Neural progenitor cell (in vitro differentiated cells): ENCODE results near the gene TRIO. TPM values are rescaled to one million over a fixed set of nuclear protein-coding genes. Genes with fewer than 3 reads are reported as not detected.

ENCODE experiments used
- DNase-seq: peaks from one replicate; pipeline ENCODE4 v3.0.0-alpha.2; 2016; ENCODE audit warnings: low spot score
- H2AFZ ChIP-seq: fragments of 200-600 bp; sonication (generic); replicated peaks from 2 replicates; pipeline ENCODE4 v1.6.1; 2016; ENCODE audit warnings: antibody characterized with exemption
- H3F3A ChIP-seq: fragments of 200-600 bp; sonication (generic); 2 replicates; pipeline ENCODE4 v1.6.1; 2016; ENCODE audit warnings: antibody characterized with exemption, low read depth
- H3K27ac ChIP-seq: fragments of 200-600 bp; sonication (generic); 2 replicates; pipeline ENCODE4 v1.5.1; 2016; ENCODE audit warnings: mild to moderate bottlenecking
- H3K27me3 ChIP-seq: fragments of 200-600 bp; sonication (generic); 2 replicates; pipeline ENCODE4 v1.6.1; 2016; ENCODE audit warnings: mild to moderate bottlenecking, moderate library complexity
- H3K36me3 ChIP-seq: fragments of 200-600 bp; sonication (generic); 2 replicates; pipeline ENCODE4 v1.5.1; 2016
- H3K4me1 ChIP-seq: fragments of 200-600 bp; sonication (generic); 2 replicates; pipeline ENCODE4 v1.6.1; 2016; ENCODE audit warnings: mixed run types
- H3K4me2 ChIP-seq: fragments of 200-600 bp; sonication (generic); 2 replicates; pipeline ENCODE4 v1.6.1; 2016
- H3K4me3 ChIP-seq: fragments of 200-600 bp; sonication (generic); 2 replicates; pipeline ENCODE4 v1.5.1; 2016
- H3K79me2 ChIP-seq: fragments of 200-600 bp; sonication (generic); 2 replicates; pipeline ENCODE4 v1.6.1; 2016; ENCODE audit warnings: low read depth
- H3K9ac ChIP-seq: fragments of 200-600 bp; sonication (generic); 2 replicates; pipeline ENCODE4 v1.6.1; 2016
- H3K9me3 ChIP-seq: fragments of 200-600 bp; sonication (generic); 2 replicates; pipeline ENCODE4 v1.5.1; 2016; ENCODE audit warnings: low read depth
- H4K20me1 ChIP-seq: fragments of 200-600 bp; sonication (generic); 2 replicates; pipeline ENCODE4 v1.6.1; 2016; ENCODE audit warnings: low read depth
- H3K27ac Mint-ChIP-seq: 3 replicates; pipeline ENCODE4 v1.8.0; 2021; ENCODE audit warnings: mixed read lengths
- H3K27me3 Mint-ChIP-seq: 2 replicates; pipeline ENCODE4 v1.8.0; 2022; ENCODE audit warnings: low read depth, mild to moderate bottlenecking, inconsistent platforms, moderate library complexity, mixed read lengths; ENCODE audit not compliant: insufficient read depth
- H3K36me3 Mint-ChIP-seq: 3 replicates; pipeline ENCODE4 v1.8.0; 2021; ENCODE audit warnings: mixed read lengths
- H3K4me1 Mint-ChIP-seq: 3 replicates; pipeline ENCODE4 v1.8.0; 2021; ENCODE audit warnings: mixed read lengths
- H3K4me3 Mint-ChIP-seq: 3 replicates; pipeline ENCODE4 v1.8.0; 2021; ENCODE audit warnings: mild to moderate bottlenecking, moderate library complexity, mixed read lengths
- H3K9me3 Mint-ChIP-seq: 3 replicates; pipeline ENCODE4 v1.8.0; 2020; ENCODE audit warnings: mixed read lengths
- EZH2 ChIP-seq: fragments of 200-600 bp; sonication (generic); IDR thresholded peaks from 2 replicates; pipeline ENCODE4 v1.6.1; 2017; ENCODE audit warnings: antibody characterized with exemption, mild to moderate bottlenecking, moderate library complexity
- EZH2phosphoT487 ChIP-seq: fragments of 200-600 bp; sonication (generic); IDR thresholded peaks from 2 replicates; pipeline ENCODE4 v1.6.1; 2017; ENCODE audit warnings: antibody characterized with exemption
- total RNA-seq: library from RNA; depleted of rRNA; stranded (reverse); fragments of >200 nt; gene quantifications from 2 replicates; pipeline ENCODE4 v1.2.3, GENCODE V29; 2015; ENCODE audit warnings: low replicate concordance
- TF ChIP-seq, protein P1 (sequence below): fragments of 200-600 bp; sonication (generic); IDR thresholded peaks from 2 replicates; pipeline ENCODE4 v1.5.1; 2017; ENCODE audit warnings: antibody characterized with exemption, mild to moderate bottlenecking

Gene TRIO
- total RNA-seq, 1 donor from 2014 or later: 84.7 TPM

DNA sequence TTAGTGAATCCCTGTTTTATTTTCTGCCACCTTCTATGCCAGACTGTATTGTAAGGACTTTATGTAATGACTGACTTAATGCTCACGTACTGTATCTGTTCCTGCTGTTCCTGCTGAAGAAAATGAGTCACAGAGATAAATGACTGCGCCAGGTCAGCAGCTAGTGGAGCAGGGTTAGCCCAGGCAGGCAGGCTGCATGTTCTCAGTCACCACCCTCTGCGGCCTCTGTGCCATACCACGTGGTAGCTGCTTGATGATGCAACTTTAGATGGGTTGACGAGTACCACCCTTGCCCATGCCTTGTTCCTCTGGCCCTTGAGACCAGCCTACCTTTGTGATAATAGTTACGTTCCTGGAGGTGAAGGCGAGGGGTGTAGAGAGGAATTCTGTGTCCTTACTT is 161.9 kb downstream of the TRIO start:
- no peak overlapping the region for H3K4me2 ChIP-seq
- H3K9me3 ChIP-seq: no peaks in the 10 kb centered on the region
- no peak overlapping the region for H3K4me3 ChIP-seq
- H3K27ac ChIP-seq: no peak overlapping the region
- Mint-ChIP-seq H3K9me3 (no peaks in the 10 kb centered on the region), H3K4me3 (no peak overlapping the region), H3K36me3 (peaks cover 41% of the 10 kb centered on the region), H3K4me1 (peaks cover 4% of the 10 kb centered on the region), H3K27me3 (peaks cover 4% of the 10 kb centered on the region), H3K27ac (no peak overlapping the region)
- no peak for DNase-seq
- peaks cover 7% of the 10 kb centered on the region for H3K4me1 ChIP-seq
- no peak overlapping the region for H2AFZ ChIP-seq
- TF ChIP-seq EZH2 (no peak), EZH2phosphoT487 (no peak)
- TF ChIP-seq, protein P1, sequence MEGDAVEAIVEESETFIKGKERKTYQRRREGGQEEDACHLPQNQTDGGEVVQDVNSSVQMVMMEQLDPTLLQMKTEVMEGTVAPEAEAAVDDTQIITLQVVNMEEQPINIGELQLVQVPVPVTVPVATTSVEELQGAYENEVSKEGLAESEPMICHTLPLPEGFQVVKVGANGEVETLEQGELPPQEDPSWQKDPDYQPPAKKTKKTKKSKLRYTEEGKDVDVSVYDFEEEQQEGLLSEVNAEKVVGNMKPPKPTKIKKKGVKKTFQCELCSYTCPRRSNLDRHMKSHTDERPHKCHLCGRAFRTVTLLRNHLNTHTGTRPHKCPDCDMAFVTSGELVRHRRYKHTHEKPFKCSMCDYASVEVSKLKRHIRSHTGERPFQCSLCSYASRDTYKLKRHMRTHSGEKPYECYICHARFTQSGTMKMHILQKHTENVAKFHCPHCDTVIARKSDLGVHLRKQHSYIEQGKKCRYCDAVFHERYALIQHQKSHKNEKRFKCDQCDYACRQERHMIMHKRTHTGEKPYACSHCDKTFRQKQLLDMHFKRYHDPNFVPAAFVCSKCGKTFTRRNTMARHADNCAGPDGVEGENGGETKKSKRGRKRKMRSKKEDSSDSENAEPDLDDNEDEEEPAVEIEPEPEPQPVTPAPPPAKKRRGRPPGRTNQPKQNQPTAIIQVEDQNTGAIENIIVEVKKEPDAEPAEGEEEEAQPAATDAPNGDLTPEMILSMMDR: no peak
- peaks cover 7% of the 10 kb centered on the region for H3K36me3 ChIP-seq
- H3K9ac ChIP-seq: no peak overlapping the region
- no peaks in the 10 kb centered on the region for H3F3A ChIP-seq
- H4K20me1 ChIP-seq: peaks cover 15% of the 10 kb centered on the region
- no peaks in the 10 kb centered on the region for H3K79me2 ChIP-seq
- H3K27me3 ChIP-seq: no peaks in the 10 kb centered on the region

DNA sequence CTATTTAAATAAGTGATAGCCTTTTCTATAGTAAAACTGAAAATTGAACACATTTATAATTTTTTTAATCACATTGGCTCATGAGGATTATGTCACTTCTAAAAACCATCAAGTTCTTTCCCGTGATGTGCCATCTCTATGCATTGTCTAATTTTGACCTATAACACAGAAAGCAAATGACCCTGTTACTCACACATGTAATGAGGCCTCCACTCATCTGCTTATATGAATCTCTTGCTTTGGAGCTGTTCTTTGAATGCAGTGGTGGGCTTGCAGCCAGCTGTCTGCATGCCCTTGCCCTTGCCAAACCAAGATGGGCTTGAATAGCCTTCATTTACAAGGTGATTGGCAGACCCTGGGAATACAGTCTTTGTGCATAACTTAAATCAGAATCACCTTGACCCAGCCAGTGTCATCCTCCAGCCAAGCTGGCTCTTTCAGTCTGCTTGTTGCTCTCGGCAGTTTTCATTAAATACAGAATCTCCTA is 163.2 kb downstream of the TRIO start:
- Histone ChIP-seq H3K36me3 (peaks cover 7% of the 10 kb centered on the region), H3F3A (no peaks in the 10 kb centered on the region), H3K9me3 (no peaks in the 10 kb centered on the region), H3K4me2 (no peak overlapping the region), H3K4me1 (no peaks in the 10 kb centered on the region), H3K79me2 (no peaks in the 10 kb centered on the region), H3K27ac (no peak overlapping the region), H3K27me3 (no peaks in the 10 kb centered on the region), H3K4me3 (no peak overlapping the region), H4K20me1 (peaks cover 2% of the 10 kb centered on the region), H2AFZ (no peak overlapping the region), H3K9ac (no peak overlapping the region)
- Mint-ChIP-seq H3K4me3 (no peak overlapping the region), H3K4me1 (peaks cover under 1% of the 10 kb centered on the region), H3K36me3 (peaks cover 47% of the 10 kb centered on the region), H3K9me3 (no peaks in the 10 kb centered on the region), H3K27me3 (peaks cover 4% of the 10 kb centered on the region), H3K27ac (no peak overlapping the region)
- no peak for DNase-seq
- TF ChIP-seq, protein P1: no peak
- no peak for TF ChIP-seq EZH2phosphoT487
- no peak for TF ChIP-seq EZH2

DNA sequence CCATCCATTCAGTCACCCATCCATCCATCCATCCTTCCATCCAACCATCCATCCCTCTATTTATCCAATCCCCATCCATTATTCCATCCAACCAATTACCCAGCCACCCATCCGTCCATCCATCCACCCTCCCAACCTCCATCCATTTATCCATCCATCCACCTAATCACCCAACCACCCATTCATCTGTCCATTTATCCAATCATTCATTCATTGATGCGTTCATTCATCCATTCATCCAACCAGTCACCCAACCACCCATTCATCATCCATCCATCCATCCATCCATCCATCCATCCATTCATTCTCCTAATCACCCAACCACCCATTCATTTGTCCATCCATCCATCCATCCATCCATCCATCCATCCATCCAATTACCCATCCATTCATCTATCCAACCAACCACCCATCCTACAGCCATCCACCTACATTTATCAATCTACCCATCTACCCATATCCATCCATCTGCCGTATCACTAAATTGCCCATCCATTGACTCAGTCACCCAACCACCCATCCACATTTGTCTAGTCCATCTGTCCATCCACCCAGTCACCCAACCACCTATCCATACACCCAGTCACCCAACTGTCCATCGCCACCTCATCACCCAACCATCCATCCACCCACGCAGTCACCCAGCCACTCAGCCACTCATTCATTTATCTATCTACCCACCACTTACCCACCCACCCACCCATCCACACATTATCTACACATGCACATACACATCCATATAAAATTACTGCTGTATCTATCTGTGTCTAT is 165.4 kb downstream of the TRIO start:
- H3K4me3 Mint-ChIP-seq: no peak overlapping the region
- peaks cover 8% of the 10 kb centered on the region for H4K20me1 ChIP-seq
- no peaks in the 10 kb centered on the region for H3K27me3 ChIP-seq
- no peaks in the 10 kb centered on the region for H3K4me1 Mint-ChIP-seq
- no peak overlapping the region for H3K27ac ChIP-seq
- H3K4me2 ChIP-seq: no peak overlapping the region
- H3K9ac ChIP-seq: no peak overlapping the region
- H3K9me3 Mint-ChIP-seq: no peaks in the 10 kb centered on the region
- TF ChIP-seq EZH2 (no peak), EZH2phosphoT487 (no peak)
- TF ChIP-seq, protein P1: no peak
- no peak overlapping the region for H3K27ac Mint-ChIP-seq
- H3K4me3 ChIP-seq: no peak overlapping the region
- DNase-seq: no peak
- H3F3A ChIP-seq: no peaks in the 10 kb centered on the region
- no peak overlapping the region for H2AFZ ChIP-seq
- H3K36me3 ChIP-seq: peaks cover 5% of the 10 kb centered on the region
- peaks cover 52% of the 10 kb centered on the region for H3K36me3 Mint-ChIP-seq
- H3K4me1 ChIP-seq: no peaks in the 10 kb centered on the region
- H3K79me2 ChIP-seq: no peaks in the 10 kb centered on the region
- H3K27me3 Mint-ChIP-seq: peaks cover 2% of the 10 kb centered on the region
- H3K9me3 ChIP-seq: no peaks in the 10 kb centered on the region
